IPS-NIHi11 (cell line): ENCODE measurements around the gene CLEC4A.
"Not testable (repeated sequence)": the region's sequence is repeated elsewhere in the genome, so short reads cannot be mapped to it uniquely, and the experiment has no call there.

Experiments
- DNase-seq: peaks from one replicate; pipeline ENCODE4 v3.0.0; 2012; ENCODE audit warnings: mixed read lengths, low spot score

CLEC4A gene

GRCh38 chr12:8123124-8123912 is at the start of gene CLEC4A:
Gene CLEC4A, plus strand, starts transcription at chr12:8123617. Its CDS starts 262 bp downstream, at chr12:8123879.
- DNase-seq = no peak

GRCh38 chr12:8075935-8076334 is 47.5 kb upstream of the CLEC4A start:
- no peak for DNase-seq

- DNase-seq = no peak
Observed at GRCh38 chr12:8076366-8076765, 47.1 kb upstream of the CLEC4A start.

- no peak for DNase-seq
Observed at GRCh38 chr12:8077207-8077606, 46.2 kb upstream of the CLEC4A start.

- peak; percentile 32 for DNase-seq
Observed at GRCh38 chr12:8078398-8078797, 45.0 kb upstream of the CLEC4A start.

DNA sequence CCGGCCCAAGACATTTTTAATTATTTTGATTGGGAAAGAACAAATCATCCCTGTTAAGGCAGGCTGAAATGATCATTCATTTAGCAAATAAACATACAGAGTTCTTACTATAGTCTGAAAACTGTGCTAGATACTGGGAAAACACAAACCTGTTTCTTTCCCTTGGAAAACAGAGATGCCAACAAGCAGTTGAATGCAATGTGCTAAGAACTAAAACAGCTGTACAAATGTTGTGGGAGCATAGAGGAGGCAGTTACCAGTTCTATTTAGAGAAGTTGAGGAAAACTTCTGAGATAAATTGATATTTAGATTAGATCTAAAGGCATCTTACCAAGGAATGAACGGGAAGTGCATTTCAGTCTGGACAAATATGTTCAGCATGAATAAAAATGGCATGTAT is 44.5 kb upstream of the CLEC4A start:
- DNase-seq = no peak

GRCh38 chr12:8080120-8080519 is 43.3 kb upstream of the CLEC4A start:
- DNase-seq = no peak

DNA sequence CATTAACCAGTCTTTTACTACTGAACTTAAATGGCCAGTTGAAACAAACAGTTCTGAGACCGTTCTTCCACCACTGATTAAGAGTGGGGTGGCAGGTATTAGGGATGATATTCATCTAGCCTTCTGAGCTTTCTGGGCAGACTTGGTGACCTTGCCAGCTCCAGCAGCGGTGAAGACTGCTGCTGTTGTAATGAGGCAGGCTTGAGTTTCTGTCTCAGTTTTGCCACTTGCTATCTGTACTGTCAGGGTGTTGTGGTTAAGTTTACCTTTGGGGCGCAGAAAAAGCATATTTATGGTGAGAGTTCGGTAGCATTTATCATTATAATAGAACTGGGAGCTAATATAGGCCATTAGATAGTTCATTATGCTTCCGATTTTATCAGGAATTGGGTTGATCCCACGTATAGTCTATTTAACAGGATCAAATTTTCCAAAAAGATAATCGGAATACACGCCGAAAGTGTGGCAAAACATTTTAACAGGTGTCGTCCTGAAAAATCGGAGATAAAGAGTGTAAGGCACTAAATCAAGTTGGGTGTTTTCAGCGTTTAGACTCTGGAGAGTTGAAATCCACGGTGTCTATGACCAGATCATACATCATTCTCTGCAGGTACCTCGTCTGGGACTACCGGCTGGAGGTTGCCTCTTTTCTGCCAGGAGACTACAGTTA is 42.0 kb upstream of the CLEC4A start:
- DNase-seq = no peak

GRCh38 chr12:8082808-8083100 is 40.7 kb upstream of the CLEC4A start:
- no peak for DNase-seq

DNA sequence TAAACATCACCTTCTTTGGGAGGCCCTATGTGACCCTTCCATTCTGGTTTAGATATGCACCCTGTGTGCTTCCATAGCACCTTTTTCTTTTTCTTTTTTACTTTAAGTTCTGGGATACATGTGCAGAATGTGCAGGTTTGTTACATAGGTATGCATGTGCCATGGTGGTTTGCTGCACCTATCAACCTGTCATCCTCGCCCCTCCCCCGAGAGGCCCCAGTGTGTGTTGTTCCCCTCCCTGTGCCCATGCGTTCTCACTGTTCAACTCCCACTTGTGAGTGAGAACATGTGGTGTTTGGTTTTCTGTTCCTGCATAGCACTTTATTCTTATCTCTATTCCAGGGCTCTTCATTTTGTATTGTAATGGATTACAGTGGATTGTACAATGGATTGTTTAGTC is 39.1 kb upstream of the CLEC4A start:
- DNase-seq = not testable (repeated sequence)

GRCh38 chr12:8087666-8088065 is 35.8 kb upstream of the CLEC4A start:
- DNase-seq = no peak

DNA sequence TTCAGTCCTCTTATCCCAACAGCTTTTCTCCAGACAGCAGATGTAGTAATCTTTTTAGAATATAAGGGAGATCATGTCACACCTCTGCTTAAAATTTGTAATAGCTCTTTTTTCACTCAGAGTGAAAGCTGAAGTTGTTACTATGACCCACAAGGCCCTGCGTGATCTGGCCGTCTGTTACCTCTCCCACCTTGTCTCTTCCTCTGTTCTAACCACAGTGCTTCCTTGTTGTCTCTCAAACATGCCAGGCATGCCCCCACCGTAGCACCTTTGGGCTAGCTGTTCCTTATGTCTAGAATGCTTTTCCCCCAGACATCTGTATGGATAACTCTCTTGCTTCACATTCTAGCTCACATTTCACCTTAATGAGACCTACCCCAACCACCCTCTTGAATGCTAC is 34.8 kb upstream of the CLEC4A start:
- no peak for DNase-seq

GRCh38 chr12:8089277-8089676 is 34.1 kb upstream of the CLEC4A start:
- DNase-seq = not testable (repeated sequence)

GRCh38 chr12:8089716-8090115 is 33.7 kb upstream of the CLEC4A start:
- no peak for DNase-seq

GRCh38 chr12:8093291-8093690 is 30.1 kb upstream of the CLEC4A start:
- no peak for DNase-seq

DNA sequence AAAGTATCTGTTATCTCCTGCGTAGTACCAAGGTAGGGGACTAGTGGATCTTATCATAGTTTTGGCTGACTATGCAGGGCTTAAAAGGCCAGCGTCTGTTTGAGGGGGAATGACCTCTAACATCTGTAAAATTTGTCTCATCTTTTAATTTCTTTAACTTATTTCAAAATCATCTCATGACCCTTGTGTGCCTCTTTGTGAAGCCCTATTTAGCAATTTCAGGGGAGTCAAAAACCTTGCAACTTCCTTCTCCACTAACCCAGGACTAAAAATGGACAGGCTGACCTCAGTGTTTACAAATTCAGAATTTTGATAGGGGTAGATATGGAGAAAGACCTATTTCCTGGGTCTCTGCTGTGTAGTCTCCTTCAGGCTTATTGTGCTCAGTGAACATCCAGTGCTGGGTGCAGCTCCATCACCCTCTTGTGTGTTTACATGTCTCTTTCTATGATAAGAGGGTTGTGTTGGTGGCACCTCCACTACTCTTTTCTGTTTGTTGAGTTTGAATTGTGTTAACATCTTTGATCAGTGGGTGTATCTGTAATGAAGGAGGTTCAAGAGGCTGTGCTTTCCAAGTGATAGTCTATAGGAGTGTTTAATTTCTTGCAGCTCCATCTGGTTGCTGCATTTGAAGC is 27.0 kb upstream of the CLEC4A start:
- DNase-seq = no peak

DNA sequence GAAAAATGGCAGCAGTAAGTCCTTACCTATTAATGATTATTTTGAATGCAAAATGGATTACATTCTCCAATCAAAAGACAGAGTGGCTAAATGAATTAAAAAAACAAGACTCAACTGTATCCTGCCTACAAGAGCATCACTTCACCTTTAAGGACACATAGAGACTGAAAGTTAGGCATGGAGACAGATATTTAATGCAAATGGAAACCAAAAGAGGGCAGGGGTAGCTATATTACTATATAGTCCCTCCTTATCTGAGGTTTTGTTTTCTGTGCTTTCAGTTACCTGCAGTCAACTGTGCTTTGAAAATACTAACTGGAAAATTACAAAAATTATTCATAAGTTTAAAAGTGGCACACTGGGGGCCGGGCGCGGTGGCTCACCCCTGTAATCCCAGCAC is 24.2 kb upstream of the CLEC4A start:
- no peak for DNase-seq

DNA sequence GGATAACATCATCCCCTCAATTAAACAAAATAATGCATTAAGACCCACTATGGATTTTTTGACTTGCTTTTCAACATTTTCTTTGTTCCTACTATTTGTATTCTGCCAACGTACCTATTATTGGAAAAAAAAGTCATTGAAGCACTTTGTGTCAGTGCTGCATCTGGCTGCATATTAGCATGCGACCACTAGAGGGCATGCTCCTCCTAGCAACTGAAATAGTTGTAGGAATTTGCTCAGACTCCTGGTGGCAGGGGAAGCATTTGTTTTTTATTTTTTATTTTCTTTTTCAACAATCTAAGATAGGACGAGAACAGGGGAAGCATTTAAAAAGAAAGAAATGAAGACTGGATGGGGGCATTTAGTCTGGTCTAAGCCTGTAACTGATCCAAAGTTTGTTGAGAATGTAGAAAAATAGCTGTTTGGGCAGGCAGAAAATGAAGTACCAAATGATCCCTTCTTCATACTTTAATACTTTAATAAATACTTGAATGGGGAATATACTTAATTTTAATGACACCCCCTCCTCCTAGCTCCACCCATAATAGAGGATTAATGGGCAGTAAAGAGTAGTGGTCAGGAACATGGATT is 14.5 kb upstream of the CLEC4A start:
- DNase-seq = peak; percentile 78

GRCh38 chr12:8113117-8113516 is 10.3 kb upstream of the CLEC4A start:
- DNase-seq = not testable (repeated sequence)

DNA sequence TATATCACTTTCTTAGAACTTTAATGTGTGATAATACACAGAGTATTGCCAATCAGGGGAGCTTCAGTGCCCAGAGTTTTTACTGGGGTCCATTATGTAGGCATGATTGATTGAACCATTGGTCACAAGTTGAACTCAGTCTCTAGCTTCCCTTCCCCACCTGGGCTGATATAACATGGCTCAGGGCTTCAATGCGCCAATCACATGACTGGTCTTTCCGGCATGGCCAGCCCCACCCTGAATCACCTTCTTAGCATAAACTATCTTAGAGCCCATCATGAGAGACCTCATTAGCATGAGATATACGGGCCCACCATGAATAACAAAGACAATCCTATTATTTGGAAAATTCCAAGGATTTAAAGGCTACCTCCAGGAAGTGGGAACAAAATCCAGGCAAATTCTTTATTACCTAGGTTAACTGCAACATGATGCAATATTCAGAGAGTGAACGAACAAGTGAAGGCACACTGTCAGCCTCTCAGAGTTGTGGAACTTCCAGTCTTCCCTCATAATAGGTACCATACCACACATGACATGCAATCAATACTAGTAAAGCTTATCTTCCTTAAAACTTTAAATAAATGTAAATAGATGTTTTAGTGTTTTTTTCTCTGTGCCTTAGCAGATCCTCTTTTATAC is 3.2 kb upstream of the CLEC4A start:
- no peak for DNase-seq

DNA sequence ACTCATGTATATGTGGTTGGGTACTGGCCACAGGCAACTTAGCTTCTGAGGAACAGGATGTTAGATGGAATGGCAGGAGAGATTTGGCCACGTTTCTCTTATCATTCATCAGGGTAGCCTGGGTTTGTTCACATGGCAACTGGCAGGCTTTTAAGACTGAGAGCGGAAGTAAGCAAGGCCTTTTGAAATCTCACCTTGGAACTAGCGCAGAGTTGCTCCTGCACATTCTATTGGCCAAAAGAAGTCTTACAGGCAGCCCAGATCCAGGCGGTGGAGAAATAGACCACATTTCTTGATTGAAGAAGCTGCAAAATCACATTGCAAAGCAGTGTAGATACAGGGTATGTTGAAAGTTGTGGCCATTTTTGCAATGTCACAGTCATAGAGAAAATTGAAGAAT is 3.7 kb downstream of the CLEC4A start:
- DNase-seq = no peak

DNA sequence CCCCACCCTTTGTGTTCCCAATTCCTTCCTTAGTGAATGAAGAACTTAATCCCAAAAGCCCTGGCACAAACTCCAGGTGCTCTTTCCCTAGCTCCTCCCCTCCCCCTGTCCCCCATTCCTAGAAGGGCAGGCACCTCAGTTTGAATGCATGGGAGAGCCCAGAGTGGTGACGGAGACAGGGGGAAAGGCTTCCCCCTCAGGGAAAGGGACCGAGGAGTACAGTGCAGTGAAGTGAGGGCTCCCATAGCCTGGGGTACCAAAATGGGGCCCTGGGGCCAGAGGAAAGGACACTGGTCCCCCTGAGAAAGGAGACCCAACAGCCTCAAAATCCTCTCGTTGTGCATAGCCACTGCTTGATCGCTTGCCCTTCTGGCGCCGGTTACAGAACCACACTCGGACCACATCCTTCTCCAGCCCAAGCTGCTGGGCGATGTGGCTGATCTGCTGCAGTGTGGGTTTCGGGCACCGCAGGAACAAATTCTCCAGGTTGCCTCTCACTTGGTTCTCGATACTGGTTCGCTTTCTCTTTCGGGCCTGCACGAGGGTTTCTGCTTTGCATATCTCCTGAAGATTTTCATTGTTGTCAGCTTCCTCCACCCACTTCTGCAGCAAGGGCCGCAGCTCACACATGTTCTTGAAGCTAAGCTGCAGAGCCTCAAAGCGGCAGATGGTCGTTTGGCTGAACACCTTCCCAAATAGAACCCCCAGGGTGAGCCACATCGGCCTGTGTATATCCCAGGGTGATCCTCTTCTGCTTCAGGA is 10.4 kb downstream of the CLEC4A start:
- not testable (repeated sequence) for DNase-seq
